Left renal pelvis (tissue), 4 donors: Measurements from ENCODE around the gene OAT. TPM values are rescaled to one million over a fixed set of nuclear protein-coding genes. Genes with fewer than 3 reads are reported as not detected.
A peak's percentile ranks its signal among the peaks of the same experiment; 100 is the strongest.
"Not testable (repeated sequence)": the region's sequence is repeated elsewhere in the genome, so short reads cannot be mapped to it uniquely, and the experiment has no call there.

ENCODE experiments used
- DNase-seq, 4 donors: peaks; one replicate each; pipeline ENCODE4 v3.0.0-alpha.2; 2013; ENCODE audit warnings: low read depth in 4 of 4, low spot score in 3 of 4
- polyA plus RNA-seq, 4 donors: library from polyadenylated mRNA; unstranded; fragments of 120-200 nt; gene quantifications; one replicate each; pipeline ENCODE4 v1.2.1, GENCODE V29; 2013; ENCODE audit not compliant: insufficient read length in 4 of 4

OAT gene
- polyA plus RNA-seq, 4 donors: 93.4 to 121 (median 99.6) TPM

DNA sequence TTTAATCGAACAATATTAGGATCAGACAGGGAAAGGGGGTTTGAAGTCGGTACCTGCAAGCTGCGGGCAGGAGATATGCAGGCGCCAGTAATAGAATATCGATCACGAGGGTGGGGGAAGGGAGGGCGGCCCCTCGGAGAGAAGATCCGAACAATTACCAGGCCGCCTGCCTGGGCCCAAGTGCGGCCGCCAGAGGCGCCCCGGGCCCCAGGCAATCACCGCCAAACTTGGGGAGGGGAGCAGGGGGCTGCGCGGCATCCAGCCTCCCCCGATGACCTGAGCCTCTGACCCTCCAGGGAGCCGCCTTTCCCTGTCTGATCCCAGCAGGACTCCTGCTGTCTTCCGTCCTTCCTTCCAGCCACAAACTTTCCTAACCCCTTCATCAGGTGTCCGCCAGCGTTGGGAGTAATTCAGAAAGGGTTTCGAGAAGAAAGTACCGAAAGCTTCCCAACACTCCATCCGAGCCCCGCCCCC, 30.0 kb upstream of the OAT start:
- no peak for DNase-seq

DNA sequence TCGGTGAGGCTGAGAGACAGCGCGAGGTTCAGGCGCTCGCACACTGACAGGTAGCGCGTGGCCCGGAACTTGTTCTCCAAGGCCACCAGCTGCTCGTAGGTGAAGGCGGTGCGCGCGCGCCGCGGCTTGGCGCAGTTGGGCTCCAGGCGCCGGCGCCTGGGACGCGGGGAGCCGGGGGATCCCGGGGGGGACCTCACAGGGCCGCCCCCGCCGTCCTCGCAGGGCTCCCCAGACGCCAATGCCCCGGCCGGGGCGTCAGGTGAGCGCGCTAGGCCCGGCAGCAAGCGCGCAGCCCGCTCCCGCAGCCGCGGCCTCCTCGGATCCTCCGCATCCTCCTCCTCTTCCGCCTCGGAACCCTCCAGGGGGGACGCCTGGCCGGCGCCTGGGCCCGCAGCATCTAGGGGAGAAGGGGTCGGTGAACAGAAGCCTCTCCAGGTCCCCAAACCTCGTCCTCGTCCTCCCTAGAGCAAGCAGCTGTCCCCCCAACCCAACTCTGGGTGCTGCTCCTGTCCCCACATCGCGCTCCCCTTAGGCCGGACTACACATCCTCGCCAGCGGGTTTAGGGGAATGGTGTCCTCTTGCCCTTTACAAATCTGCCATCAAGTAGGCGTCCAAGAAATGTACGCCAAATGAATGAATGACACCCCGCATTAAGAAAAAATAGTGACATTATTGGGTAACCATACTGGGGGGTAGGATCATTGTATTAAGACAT, 29.2 kb upstream of the OAT start:
- DNase-seq: no peak

DNA sequence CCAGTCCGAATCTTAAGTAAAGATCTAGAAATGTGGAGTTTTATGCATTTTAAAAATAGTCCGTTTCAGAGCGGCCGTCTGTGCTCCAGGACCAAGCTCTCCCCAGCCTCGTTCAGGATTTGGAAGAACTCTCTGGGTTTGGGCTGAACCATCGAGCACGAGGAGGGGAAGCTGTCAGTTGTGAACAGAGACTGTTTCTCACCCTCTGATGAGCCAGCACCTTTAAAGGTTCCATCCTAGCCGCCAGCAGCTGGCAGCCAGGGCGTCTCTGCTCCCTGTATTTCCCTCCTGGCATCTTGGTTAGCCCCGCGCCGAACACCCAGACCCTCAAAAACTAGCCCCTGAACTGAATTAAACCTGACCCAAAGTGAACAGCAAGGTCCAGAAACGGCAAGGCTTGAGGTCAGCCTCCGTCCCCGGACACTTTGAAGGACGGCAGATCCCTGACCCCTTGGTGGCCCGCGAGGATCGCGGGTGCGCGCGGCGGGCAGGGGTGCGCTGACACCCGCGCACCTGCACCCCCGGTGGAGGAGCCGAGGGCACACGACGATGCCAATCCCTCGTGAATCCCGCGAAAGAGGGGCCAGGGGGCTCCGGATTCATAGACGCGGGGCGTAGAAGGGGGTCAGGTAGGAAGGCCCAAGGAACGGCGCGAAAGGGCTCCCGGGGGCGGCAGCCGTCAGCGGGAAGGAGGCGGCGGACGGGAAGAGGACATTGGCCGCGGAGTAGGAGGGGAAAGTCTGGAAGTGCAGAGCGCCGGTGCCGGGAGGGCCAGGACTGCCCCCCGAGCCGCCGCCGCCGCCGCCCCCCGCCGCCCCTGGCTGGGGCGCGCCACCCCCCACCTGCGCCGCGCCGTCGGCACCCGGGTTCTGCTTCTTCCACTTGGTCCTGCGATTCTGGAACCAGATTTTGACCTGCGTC, 28.4 kb upstream of the OAT start:
- DNase-seq: no peak

DNA sequence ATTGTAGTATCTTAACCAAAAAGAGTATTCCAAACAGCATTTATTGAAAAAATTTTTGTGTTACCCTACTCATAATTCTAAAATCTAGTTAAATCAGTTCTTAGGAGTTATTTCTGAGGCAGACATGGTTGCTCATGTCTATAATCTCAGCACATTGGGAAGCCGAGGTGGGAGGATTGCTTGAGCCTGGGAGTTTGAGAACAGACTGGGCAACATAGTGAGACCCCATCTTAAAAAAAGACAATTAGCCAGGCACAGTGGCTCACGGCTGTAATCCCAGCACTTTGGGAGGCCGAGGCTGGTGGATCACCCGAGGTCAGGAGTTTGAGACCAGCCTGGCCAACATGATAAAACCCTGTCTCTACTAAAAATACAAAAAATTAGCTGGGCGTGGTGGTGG, 23.0 kb upstream of the OAT start:
- DNase-seq: not testable (repeated sequence)

DNA sequence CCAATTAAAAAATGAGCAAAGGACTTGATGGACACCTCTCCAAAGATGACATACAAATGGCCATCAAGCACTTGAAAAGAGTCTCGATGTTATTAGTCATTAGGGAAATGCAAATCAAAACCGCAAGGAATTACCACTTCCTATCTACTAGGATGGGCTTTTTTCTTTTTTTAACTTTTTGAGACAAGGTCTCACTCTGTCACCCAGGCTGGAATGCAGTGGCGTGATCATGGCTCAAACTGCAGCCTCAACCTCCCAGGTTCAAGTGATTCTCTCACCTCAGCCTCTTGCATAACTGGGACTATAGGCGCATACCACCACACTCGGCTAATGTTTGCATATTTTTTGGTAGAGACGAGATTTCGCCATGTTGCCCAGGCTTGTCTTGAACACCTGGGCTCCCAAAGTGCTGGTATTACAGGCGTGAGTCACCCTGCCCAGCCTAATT, 17.5 kb upstream of the OAT start:
- no peak for DNase-seq

DNA sequence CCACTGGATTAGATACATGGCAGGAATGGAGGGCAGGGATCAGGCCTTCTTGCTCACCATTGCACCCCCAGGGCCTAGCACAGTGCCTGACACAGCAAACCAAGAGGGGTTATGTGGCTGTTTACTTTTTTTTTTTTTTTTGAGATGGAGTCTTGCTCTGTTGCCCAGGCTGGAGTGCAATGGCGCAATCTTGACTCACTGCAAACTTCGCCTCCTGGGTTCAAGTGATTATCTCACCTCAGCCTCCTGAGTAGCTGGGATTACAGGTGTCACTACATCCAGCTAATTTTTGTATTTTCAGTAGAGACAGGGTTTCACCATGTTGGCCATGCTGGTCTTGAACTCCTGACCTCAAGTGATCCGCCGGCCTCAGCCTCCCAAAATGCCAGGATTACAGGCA, 17.0 kb upstream of the OAT start:
- DNase-seq: not testable (repeated sequence)

DNA sequence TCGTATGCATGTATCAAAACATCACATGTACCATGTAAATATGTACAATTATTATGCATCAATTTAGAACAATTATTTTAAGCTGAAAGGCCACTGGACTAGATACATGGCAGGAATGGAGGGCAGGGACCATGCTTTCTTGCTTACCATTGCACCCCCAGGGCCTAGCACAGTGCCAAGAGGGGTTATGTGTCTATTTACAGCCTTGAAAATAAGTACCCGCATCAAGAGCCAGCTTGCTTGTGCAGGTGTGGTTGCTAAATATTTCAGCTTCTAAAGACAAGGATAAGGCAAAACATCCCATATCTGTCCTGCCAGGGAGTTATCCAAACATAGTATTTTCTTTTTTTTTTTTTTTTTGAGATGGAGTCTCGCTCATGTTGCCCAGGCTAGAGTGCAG, 14.7 kb upstream of the OAT start:
- no peak for DNase-seq

DNA sequence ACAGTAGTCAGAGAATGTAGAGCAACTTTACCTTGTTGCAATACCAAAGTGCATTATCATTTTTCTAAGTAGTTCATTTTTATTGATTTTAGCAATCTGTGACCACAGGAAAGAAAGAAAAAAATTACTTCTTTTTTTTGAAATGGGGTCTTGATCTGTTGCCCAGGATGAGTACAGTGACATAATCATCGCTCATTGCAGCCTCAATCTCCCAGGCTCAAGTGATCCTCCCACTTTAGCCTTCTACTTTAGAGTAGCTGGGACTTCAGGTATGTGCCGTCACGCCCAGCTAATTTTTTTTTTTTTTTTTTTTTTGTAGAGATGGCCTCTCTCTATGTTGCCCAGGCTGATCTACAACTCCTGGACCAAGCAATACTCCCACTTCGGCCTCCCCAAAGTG, 11.4 kb upstream of the OAT start:
- DNase-seq: no peak

DNA sequence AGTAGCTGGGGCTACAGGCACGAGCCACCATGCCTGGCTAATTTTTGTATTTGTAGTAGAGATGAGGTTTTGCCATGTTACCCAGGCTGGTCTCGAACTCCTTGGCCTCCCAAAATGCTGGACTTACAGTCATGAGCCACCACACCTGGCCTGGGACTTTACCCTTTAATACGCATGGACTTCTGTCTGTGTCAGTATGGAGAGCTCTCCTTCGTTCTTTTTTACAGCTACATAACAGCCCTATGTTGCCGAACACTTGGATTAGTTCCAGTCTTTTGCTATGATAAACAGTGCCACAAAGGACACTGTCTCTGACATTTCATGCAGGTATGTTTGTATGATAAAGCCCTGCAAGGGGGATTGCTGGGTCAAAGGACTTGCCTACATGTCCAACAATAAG, 10.9 kb upstream of the OAT start:
- DNase-seq: no peak

DNA sequence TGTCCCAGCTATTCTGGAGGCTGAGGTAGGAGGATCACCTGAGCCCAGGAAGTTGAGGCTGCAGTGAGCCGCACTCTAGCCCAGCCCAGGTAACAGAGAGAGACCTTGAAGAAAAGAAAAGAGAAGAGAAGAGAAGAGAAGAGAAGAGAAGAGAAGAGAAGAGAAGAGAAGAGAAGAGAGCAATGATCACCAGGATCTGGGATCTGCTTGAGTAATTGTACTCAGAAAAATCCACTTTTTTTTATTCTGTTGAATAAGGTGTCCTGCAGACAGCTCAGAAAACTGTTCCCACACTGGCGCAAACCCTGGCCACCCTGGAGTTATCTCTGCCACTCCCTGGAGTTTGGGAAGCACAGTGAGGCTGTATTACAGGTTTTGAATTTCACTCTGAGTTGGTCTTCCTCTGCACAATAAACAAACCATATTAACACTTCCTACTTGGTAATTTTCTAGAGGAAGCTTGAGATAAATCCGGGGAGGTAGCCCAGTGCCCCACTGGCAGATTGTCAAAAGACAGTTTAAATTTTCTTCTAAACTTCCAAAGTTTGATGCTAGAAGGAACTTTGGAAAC, 9.6 kb upstream of the OAT start:
- DNase-seq: no peak

DNA sequence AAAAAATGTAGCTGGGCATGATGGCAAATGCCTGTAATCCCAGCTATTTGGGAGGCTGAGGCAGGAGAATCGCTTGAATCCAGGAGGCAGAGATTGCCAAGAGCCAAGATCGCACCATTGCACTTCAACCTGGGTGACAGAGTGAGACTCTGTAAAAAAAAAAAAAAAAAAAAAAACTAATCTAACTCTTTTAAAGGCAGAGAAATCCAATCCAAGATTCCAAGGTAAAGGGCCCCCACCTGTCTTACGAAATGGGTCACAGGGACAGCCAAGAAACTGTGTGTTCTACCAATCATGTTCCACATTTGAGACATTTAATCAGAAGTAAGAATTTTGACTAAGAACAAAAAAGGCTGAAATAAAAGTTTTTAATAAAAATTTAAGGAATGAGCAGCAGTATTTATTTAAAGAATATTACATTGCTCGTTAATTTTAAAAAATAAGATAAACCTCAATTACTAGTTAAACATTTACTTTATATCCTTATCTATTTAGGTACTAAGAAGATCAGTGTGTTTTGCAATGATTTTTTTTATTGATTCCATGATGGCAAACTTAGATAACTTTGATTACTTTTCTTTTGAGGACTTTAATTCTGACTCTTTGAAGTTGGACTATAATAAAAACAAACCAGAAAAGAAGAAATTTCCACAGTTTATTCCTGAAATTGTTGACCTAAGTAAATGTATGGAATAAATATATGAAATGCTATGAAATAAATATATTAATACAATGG, 6.7 kb upstream of the OAT start:
- no peak for DNase-seq

DNA sequence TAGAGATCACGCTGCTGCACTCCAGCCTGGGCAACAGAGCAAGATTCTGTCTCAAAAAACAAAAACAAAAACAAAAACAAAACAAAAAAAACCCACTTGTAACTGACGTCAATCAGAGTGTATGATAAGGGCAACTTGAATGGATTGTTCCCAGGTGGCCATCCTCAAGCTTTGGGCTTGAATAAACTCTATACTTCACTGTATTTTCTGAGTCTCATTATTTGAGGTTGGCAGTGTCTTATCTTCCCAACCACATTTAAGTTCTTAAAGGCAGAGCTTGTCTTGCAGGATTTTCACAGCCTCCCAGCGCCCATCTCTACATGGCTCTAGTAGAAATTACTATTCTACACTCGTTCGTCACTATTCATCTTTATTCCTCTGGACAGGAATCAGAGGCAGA, 5.1 kb upstream of the OAT start:
- DNase-seq: no peak

DNA sequence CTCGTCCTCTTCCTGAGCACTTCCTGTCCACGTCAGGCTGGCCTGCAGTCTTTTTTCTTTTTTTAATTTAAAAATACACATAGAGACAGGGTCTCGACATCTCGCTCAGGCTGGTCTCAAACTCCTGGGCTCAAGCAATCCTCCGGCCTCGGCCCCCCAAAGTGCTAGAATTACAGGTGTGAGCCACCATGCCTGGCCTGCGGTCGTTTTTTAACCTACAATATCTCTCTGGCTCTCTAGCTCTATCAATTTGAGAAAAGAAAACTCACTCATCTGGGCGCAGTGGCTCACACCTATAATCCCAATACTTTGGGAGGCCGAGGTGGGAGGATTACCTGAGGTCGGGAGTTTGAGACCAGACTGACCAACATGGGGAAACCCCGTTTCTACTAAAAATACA, 4.0 kb upstream of the OAT start:
- DNase-seq: no peak

DNA sequence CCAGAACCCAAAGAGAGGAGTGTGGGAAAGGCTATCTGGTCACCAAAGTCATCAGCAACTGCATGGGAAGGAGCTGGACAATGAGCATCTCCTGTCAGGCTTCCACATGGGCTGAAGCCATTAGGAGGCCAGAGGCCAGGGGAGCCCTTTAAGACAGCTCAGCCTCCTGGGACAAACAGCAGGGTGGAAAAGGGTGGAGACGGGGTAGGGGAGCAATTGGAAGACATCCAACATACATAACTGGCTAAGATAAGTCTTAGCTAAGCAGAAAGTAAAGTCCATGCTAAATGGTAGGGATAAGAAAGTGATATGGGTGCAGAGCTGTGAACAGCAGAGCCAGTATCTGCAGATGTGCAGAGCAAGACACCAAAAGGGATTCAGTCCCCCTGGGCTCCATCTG, 1.5 kb upstream of the OAT start:
- no peak for DNase-seq

DNA sequence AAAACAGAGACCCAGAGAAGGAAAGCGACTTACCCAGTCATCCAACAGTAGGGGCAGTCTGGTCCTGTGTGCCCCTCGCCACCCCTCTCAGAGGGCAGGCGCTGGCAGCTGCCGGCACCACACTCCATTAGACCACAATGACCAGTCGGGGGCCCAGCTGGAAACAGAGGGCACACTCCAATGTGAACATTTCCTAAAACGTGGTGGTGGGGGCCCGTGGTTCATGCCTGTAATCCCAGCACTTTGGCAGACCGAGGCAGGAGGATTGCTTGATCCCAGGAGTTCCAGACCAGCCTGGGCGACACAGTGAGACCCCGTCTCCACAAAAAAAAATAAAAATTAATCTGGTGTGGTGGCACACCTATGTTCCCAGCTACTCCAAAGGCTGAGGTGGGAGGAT, 912 bp upstream of the OAT start:
- DNase-seq: no peak

DNA sequence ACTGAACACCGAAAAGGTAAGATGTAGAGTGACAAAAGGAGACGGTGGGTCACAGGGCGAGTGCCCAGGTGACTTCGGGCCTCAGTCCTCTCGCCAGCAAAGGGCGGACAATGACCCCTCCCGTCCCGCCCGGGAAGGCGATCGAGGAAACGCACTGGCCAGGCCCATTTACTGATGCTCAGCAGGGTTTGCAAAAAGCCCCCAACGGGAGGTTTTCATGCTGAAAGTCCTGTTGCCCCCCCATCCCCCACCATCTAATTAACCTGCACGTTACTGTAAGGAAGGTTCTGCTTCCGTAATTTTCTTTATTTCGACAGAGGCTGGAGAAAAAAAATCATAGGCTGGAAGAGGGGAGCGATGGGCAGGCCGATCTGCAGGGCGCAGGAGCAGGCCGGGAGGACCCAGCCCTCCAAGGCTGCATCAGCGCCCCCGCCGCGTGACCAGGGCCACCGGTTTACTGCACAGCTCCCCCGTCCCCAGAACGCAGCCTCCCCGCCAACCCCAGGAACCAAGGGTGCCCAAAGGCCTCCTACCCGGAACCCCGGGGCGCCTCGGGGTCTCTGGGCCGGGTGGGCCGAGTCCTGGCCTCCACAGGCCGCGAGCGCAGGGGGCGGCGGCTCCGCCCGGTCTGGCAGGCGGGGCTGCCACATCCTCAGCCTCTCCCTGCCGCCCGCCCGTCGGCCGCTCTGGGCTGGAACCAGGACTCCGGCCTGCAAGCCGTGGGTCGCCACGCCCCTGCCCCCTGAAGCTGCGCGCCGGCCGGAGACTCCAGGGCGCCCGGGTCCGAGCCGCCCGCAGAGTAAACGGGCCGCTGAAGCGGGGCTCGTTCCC, 613 bp downstream of the OAT start:
- peak in 3 of 4 donors; percentile 32 to 37 (median 36) for DNase-seq

DNA sequence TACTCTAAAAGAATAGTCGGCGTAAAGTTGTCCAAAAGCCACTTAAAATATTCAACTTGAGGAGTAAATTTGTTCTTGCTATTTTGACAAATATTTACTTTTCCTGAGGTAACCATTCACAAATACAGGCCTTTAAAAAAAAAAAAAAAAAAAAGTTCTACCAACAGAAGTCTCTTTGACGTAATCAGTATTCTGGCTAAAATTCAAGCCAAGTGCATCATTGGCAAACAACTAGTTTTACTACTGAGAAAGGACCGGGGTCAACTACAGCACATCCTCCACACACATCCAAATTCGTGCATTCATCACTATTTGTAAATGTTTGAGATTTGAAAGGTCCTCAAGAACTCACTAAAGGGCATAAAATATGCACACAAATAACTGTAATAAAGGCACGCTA, 2.0 kb downstream of the OAT start:
- DNase-seq: no peak

DNA sequence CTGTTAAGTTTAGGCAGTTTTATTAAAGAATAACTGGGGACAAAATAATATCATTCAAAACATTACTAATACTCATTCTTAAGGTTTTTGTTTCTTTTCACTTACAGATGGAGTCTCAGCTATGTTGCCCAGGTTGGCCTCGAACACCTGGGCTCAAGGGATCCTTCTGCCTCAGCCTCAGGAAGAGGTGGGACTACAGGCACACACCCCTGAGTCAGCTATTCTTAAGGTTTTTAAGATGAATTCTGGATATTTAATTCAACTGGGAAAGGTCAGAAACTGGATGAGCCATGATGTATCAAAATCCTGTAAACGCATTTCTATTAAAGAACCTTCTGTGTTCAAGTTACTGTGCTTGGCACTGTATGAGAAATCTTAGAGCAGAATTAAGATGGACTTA, 3.5 kb downstream of the OAT start:
- no peak for DNase-seq

DNA sequence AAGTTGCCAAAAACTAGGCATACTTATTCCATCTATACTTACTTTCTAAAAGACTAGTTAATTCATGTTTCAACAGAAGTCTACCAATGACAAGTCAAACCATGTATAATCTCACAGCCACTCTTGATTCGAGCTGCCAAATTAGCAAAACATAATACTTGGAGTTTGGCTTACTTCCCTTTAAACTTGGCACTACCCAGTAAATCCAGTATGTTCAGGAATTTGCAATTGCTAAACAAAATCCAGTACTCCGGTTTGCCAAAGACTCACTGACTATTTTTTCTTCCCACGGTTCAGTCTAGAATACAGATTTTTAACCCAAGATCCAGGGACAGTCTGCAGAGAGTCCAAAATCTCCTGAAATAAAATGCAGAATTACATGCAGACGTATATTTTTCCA, 4.6 kb downstream of the OAT start:
- no peak for DNase-seq

DNA sequence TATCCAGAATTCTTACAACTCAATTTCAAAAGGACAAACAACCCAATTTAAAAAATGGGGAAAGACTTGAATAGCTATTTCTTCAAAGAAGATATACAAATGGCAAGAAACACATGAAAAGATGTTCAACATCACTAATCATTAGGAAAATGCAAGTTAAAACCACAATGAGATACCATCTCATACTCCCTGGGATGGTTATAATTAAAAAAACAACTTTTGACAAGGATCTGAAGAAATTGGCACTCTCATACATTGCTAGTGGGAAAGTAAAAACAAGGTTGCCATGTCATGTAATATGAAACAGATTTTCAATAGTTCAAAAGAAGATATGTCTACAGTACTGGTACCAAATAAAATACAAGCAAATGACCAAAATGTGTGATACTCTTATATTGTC, 9.0 kb downstream of the OAT start:
- DNase-seq: no peak
